IMR-90 (cell line): ENCODE data around the gene TTK.

Experiments
- NFE2L2 ChIP-seq: fragments of 150-350 bp; IDR thresholded peaks from 2 replicates; pipeline ENCODE4 v1.6.1; 2016; ENCODE audit warnings: low read depth, mild to moderate bottlenecking, low read length
- POLR2A ChIP-seq: IDR thresholded peaks from 2 replicates; pipeline ENCODE4 v1.6.1; 2012; ENCODE audit warnings: mild to moderate bottlenecking, low read depth, low read length
- RAD21 ChIP-seq: IDR thresholded peaks from 2 replicates; pipeline ENCODE4 v1.6.1; 2012; ENCODE audit warnings: low read length, improper control_type of control experiment
- TF ChIP-seq, protein P1 (sequence below): conservative IDR thresholded peaks from 2 replicates; pipeline ENCODE4 v1.5.1; 2012; ENCODE audit warnings: mild to moderate bottlenecking, low read depth, low read length, improper control_type of control experiment
- TF ChIP-seq, protein P2 (sequence below): fragments of 150-350 bp; IDR thresholded peaks from 2 replicates; pipeline ENCODE4 v1.6.1; 2016; ENCODE audit warnings: low read depth, mild to moderate bottlenecking, low read length, moderate library complexity, borderline replicate concordance

DNA sequence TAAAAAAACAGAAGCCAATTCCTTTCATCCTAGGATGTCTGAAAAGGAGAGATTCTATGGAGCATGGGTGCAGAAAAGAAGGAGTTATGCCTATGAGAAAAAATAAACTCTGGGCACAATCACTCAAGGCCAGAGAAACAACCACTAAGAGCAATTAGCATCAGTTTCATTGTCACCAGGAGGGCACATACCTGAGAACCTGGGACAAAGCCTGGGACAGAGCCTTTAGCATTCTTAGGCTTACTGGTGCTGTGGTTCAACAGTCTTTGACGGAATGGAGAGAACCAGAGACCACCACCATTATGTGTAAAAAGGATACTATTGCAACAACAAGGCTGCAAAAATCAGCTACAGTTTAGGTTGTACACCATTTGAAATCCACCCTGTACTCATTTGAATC, 72.6 kb downstream of the TTK start:
- TF ChIP-seq, protein P1, sequence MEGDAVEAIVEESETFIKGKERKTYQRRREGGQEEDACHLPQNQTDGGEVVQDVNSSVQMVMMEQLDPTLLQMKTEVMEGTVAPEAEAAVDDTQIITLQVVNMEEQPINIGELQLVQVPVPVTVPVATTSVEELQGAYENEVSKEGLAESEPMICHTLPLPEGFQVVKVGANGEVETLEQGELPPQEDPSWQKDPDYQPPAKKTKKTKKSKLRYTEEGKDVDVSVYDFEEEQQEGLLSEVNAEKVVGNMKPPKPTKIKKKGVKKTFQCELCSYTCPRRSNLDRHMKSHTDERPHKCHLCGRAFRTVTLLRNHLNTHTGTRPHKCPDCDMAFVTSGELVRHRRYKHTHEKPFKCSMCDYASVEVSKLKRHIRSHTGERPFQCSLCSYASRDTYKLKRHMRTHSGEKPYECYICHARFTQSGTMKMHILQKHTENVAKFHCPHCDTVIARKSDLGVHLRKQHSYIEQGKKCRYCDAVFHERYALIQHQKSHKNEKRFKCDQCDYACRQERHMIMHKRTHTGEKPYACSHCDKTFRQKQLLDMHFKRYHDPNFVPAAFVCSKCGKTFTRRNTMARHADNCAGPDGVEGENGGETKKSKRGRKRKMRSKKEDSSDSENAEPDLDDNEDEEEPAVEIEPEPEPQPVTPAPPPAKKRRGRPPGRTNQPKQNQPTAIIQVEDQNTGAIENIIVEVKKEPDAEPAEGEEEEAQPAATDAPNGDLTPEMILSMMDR, result no peak
- TF ChIP-seq NFE2L2 (no peak), POLR2A (no peak), RAD21 (no peak)
- TF ChIP-seq, protein P2, sequence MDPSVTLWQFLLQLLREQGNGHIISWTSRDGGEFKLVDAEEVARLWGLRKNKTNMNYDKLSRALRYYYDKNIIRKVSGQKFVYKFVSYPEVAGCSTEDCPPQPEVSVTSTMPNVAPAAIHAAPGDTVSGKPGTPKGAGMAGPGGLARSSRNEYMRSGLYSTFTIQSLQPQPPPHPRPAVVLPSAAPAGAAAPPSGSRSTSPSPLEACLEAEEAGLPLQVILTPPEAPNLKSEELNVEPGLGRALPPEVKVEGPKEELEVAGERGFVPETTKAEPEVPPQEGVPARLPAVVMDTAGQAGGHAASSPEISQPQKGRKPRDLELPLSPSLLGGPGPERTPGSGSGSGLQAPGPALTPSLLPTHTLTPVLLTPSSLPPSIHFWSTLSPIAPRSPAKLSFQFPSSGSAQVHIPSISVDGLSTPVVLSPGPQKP, result no peak
